ENCODE data around the gene KLRC3. TPM values are rescaled to one million over a fixed set of nuclear protein-coding genes. Genes with fewer than 3 reads are reported as not detected.
"Not testable (repeated sequence)": the region's sequence is repeated elsewhere in the genome, so short reads cannot be mapped to it uniquely, and the experiment has no call there.

Gene KLRC3
- total and polyA plus RNA-seq, 2 donors = 1.7 to 2.6 TPM

GRCh38 chr12:10368206-10369171 is 51.9 kb downstream of the KLRC3 start:
- H3K27ac ChIP-seq (ENCODE audit: low read depth in 1 of 2, low read length in 1 of 2) = no peak overlapping the region
- peaks cover 11 to 30% of the 10 kb centered on the region in 2 donors for H3K4me1 ChIP-seq (ENCODE audit: control insufficient read depth in 2 of 2, insufficient read depth in 2 of 2, low read length in 2 of 2)
- WGBS = 96% methylated on average over 10 of the region's 10 CpGs
- no peaks in the 10 kb centered on the region for H3K27me3 ChIP-seq (ENCODE audit: control insufficient read depth in 2 of 2, insufficient read depth in 1 of 2, low read length in 1 of 2)
- H3K9me3 ChIP-seq (ENCODE audit: control insufficient read depth in 2 of 2, insufficient read depth in 1 of 2, low read length in 1 of 2) = peaks cover 0 to 10% of the 10 kb centered on the region in 2 donors
- DNase-seq (ENCODE audit: low read depth in 6 of 9, low spot score in 9 of 9) = no peak
- H3K4me3 ChIP-seq (ENCODE audit: low read length in 2 of 2) = no peak overlapping the region
- H3K36me3 ChIP-seq (ENCODE audit: control insufficient read depth in 2 of 2, insufficient read depth in 2 of 2, low read length in 1 of 2) = no peaks in the 10 kb centered on the region

- DNase-seq (ENCODE audit: low read depth in 6 of 9, low spot score in 9 of 9); H3K27ac ChIP-seq (ENCODE audit: low read depth in 1 of 2, low read length in 1 of 2); H3K9me3 ChIP-seq (ENCODE audit: control insufficient read depth in 2 of 2, insufficient read depth in 1 of 2, low read length in 1 of 2); H3K4me3 ChIP-seq (ENCODE audit: low read length in 2 of 2); H3K36me3 ChIP-seq (ENCODE audit: control insufficient read depth in 2 of 2, insufficient read depth in 2 of 2, low read length in 1 of 2); H3K27me3 ChIP-seq (ENCODE audit: control insufficient read depth in 2 of 2, insufficient read depth in 1 of 2, low read length in 1 of 2): not testable (repeated sequence)
- H3K4me1 ChIP-seq (ENCODE audit: control insufficient read depth in 2 of 2, insufficient read depth in 2 of 2, low read length in 2 of 2) = peaks cover 11 to 38% of the 10 kb centered on the region in 2 donors
- WGBS = 88% methylated on average over 4 of the region's 4 CpGs
Measured at GRCh38 chr12:10367714-10368113, 52.7 kb downstream of the KLRC3 start.

GRCh38 chr12:10366875-10367274 is 53.5 kb downstream of the KLRC3 start:
- peaks cover 0 to 10% of the 10 kb centered on the region in 2 donors for H3K9me3 ChIP-seq (ENCODE audit: control insufficient read depth in 2 of 2, insufficient read depth in 1 of 2, low read length in 1 of 2)
- no peaks in the 10 kb centered on the region for H3K27me3 ChIP-seq (ENCODE audit: control insufficient read depth in 2 of 2, insufficient read depth in 1 of 2, low read length in 1 of 2)
- peak in 4 of 9 donors; percentile 18 to 69 (median 30) for DNase-seq (ENCODE audit: low read depth in 6 of 9, low spot score in 9 of 9)
- H3K36me3 ChIP-seq (ENCODE audit: control insufficient read depth in 2 of 2, insufficient read depth in 2 of 2, low read length in 1 of 2) = no peaks in the 10 kb centered on the region
- peaks cover 11 to 39% of the 10 kb centered on the region in 2 donors for H3K4me1 ChIP-seq (ENCODE audit: control insufficient read depth in 2 of 2, insufficient read depth in 2 of 2, low read length in 2 of 2)
- H3K4me3 ChIP-seq (ENCODE audit: low read length in 2 of 2) = no peak overlapping the region
- H3K27ac ChIP-seq (ENCODE audit: low read depth in 1 of 2, low read length in 1 of 2) = peak overlapping the region in 1 of 2 donors; percentile 94

DNA sequence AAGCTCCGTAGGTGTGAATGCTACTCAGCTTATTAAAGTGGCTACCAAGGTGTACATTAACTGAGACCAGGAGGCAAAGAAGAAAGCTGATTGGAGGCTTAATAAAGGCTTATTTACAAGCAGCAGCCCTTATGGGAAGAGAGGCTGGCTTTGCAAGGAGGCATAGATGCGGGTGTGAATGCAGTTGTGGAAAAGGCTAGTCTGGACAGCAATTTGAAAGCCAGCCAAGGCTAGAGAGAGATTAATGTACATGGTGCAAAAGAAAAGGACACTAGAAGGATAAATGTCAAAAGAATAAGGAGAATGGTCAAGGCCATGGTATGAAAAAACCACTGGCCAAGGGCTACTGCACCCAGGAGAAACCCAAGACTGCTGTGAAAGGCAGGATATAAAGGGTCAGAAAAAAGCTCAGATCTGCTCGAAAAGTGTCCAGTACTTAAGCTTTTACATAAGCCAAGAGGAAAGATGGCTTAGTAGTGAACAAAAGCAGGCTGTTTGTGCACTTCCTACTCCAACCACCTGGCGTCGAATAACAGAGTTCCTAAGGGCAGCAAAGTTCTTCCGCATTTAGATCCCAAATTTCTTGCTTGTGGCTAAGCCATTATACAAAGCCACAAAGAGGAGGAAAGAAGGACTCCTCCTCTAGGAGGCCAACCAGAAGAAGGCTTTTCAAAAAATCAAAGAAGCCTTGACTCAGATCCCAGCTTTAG is 54.5 kb downstream of the KLRC3 start:
- H3K27ac ChIP-seq (ENCODE audit: low read depth in 1 of 2, low read length in 1 of 2) = peak overlapping the region; percentile 94 to 96
- DNase-seq (ENCODE audit: low read depth in 6 of 9, low spot score in 9 of 9) = peak in 1 of 9 donors; percentile 21
- no peaks in the 10 kb centered on the region for H3K27me3 ChIP-seq (ENCODE audit: control insufficient read depth in 2 of 2, insufficient read depth in 1 of 2, low read length in 1 of 2)
- 65% methylated on average over 6 of the region's 6 CpGs for WGBS
- peaks cover 0 to 10% of the 10 kb centered on the region in 2 donors for H3K9me3 ChIP-seq (ENCODE audit: control insufficient read depth in 2 of 2, insufficient read depth in 1 of 2, low read length in 1 of 2)
- H3K36me3 ChIP-seq (ENCODE audit: control insufficient read depth in 2 of 2, insufficient read depth in 2 of 2, low read length in 1 of 2) = no peaks in the 10 kb centered on the region
- peaks cover 13 to 39% of the 10 kb centered on the region in 2 donors for H3K4me1 ChIP-seq (ENCODE audit: control insufficient read depth in 2 of 2, insufficient read depth in 2 of 2, low read length in 2 of 2)
- peak overlapping the region; percentile 58 to 76 for H3K4me3 ChIP-seq (ENCODE audit: low read length in 2 of 2)

- no peaks in the 10 kb centered on the region for H3K27me3 ChIP-seq (ENCODE audit: control insufficient read depth in 2 of 2, insufficient read depth in 1 of 2, low read length in 1 of 2)
- peaks cover 0 to 10% of the 10 kb centered on the region in 2 donors for H3K9me3 ChIP-seq (ENCODE audit: control insufficient read depth in 2 of 2, insufficient read depth in 1 of 2, low read length in 1 of 2)
- peak overlapping the region; percentile 58 to 76 for H3K4me3 ChIP-seq (ENCODE audit: low read length in 2 of 2)
- 2% methylated on average over 15 of the region's 15 CpGs for WGBS
- DNase-seq (ENCODE audit: low read depth in 6 of 9, low spot score in 9 of 9) = peak; percentile 76 to 96 (median 90)
- peaks cover 13 to 39% of the 10 kb centered on the region in 2 donors for H3K4me1 ChIP-seq (ENCODE audit: control insufficient read depth in 2 of 2, insufficient read depth in 2 of 2, low read length in 2 of 2)
- H3K27ac ChIP-seq (ENCODE audit: low read depth in 1 of 2, low read length in 1 of 2) = peak overlapping the region; percentile 94 to 96
- no peaks in the 10 kb centered on the region for H3K36me3 ChIP-seq (ENCODE audit: control insufficient read depth in 2 of 2, insufficient read depth in 2 of 2, low read length in 1 of 2)
Measured at GRCh38 chr12:10364815-10365622, 55.4 kb downstream of the KLRC3 start.

DNA sequence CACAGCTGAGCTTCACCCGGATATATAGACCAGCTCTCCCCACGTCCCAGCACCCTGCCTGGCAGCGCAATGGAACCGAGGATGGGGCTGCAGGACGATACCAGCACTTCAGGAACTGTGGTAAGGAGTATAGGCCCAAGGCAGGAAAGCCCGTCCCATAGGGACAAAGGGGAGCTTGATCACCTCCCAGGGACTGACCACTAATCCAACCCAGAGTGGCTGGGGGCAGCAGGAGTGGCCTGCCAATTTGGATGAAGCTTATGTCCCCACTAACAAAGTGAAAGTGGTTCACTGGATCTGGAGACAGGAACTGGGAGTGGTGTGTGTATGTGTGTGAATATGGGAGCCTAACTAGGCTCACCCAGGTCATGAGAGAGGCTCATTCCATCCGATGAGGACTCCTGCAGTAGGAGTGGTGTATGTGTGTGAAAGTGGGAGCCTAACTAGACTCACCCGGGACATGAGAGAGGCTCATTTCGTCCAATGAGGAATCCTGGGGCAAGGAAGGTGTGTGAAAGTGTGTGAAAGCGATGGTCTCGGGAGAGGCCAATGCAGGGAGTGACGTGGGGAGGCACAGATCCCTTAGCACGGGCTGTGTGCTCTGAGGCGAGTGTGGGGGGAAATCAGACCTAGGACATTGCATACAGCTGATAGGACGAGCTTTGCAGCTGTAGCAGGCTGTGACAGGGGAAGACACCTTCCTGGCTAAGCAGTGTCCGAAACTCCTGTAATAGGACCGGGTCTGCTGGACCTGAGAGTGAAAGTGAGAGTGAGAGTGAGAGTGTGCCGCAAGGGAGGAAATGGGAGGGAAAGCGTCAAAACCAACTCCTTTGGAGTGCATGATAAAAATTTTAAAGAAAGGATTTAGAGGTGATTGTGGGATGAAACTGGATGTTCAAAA is 56.2 kb downstream of the KLRC3 start:
- H3K36me3 ChIP-seq (ENCODE audit: control insufficient read depth in 2 of 2, insufficient read depth in 2 of 2, low read length in 1 of 2) = no peaks in the 10 kb centered on the region
- H3K27ac ChIP-seq (ENCODE audit: low read depth in 1 of 2, low read length in 1 of 2) = peak overlapping the region; percentile 94 to 96
- peaks cover 13 to 39% of the 10 kb centered on the region in 2 donors for H3K4me1 ChIP-seq (ENCODE audit: control insufficient read depth in 2 of 2, insufficient read depth in 2 of 2, low read length in 2 of 2)
- DNase-seq (ENCODE audit: low read depth in 6 of 9, low spot score in 9 of 9) = peak in 8 of 9 donors; percentile 42 to 83 (median 56)
- H3K4me3 ChIP-seq (ENCODE audit: low read length in 2 of 2) = peak overlapping the region; percentile 58 to 76
- no peaks in the 10 kb centered on the region for H3K27me3 ChIP-seq (ENCODE audit: control insufficient read depth in 2 of 2, insufficient read depth in 1 of 2, low read length in 1 of 2)
- 31% methylated on average over 19 of the region's 19 CpGs for WGBS
- H3K9me3 ChIP-seq (ENCODE audit: control insufficient read depth in 2 of 2, insufficient read depth in 1 of 2, low read length in 1 of 2) = peaks cover 0 to 10% of the 10 kb centered on the region in 2 donors

DNA sequence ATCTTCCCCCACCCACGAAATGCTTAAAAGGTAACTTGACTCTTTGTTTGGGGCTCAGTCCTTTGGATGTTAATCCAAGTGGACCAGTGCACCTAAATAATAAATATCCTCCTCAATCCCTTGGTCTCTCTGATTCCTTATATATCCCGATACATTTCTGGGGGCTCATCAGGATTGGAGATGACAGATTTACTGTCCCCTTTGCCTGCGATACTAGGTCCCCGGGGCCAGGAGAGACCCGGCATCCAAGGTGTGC is 56.8 kb downstream of the KLRC3 start:
- H3K9me3 ChIP-seq (ENCODE audit: control insufficient read depth in 2 of 2, insufficient read depth in 1 of 2, low read length in 1 of 2) = peaks cover 0 to 8% of the 10 kb centered on the region in 2 donors
- no peaks in the 10 kb centered on the region for H3K36me3 ChIP-seq (ENCODE audit: control insufficient read depth in 2 of 2, insufficient read depth in 2 of 2, low read length in 1 of 2)
- WGBS = 86% methylated on average over 5 of the region's 5 CpGs
- H3K27me3 ChIP-seq (ENCODE audit: control insufficient read depth in 2 of 2, insufficient read depth in 1 of 2, low read length in 1 of 2) = no peaks in the 10 kb centered on the region
- no peak overlapping the region for H3K4me3 ChIP-seq (ENCODE audit: low read length in 2 of 2)
- H3K4me1 ChIP-seq (ENCODE audit: control insufficient read depth in 2 of 2, insufficient read depth in 2 of 2, low read length in 2 of 2) = peaks cover 13 to 39% of the 10 kb centered on the region in 2 donors
- DNase-seq (ENCODE audit: low read depth in 6 of 9, low spot score in 9 of 9) = no peak
- peak overlapping the region; percentile 94 to 96 for H3K27ac ChIP-seq (ENCODE audit: low read depth in 1 of 2, low read length in 1 of 2)
